BLaER1 treated with 17β-estradiol and CSF1 and Interleukin-3, amounts not matched to agents 10 nM and 100 nM (cell line): ENCODE measurements around the gene TMEM163.
"Not testable (repeated sequence)": the region's sequence is repeated elsewhere in the genome, so short reads cannot be mapped to it uniquely, and the experiment has no call there.

Experiments
- H3K27ac ChIP-seq, 11 experiments: shearing (Covaris generic); formaldehyde crosslinking; 2 replicates each; pipeline ENCODE4 v1.8.1; 2022
- H3K27me3 ChIP-seq, 11 experiments: shearing (Covaris generic); formaldehyde crosslinking; 2 replicates each; pipeline ENCODE4 v1.8.1; 2022
- H3K36me3 ChIP-seq, 11 experiments: shearing (Covaris generic); formaldehyde crosslinking; 2 replicates each; pipeline ENCODE4 v1.8.1; 2022
- H3K4me1 ChIP-seq, 10 experiments: shearing (Covaris generic); formaldehyde crosslinking; 2 replicates each; pipeline ENCODE4 v1.8.1; 2022
- H3K4me2 ChIP-seq, 11 experiments: shearing (Covaris generic); formaldehyde crosslinking; 2 replicates each; pipeline ENCODE4 v1.8.1; 2022
- H3K4me3 ChIP-seq, 10 experiments: shearing (Covaris generic); formaldehyde crosslinking; 2 replicates each; pipeline ENCODE4 v1.8.1; 2022
- H3K9ac ChIP-seq, 11 experiments: shearing (Covaris generic); formaldehyde crosslinking; 2 replicates each; pipeline ENCODE4 v1.8.1; 2022
- H3K9me3 ChIP-seq, 11 experiments: shearing (Covaris generic); formaldehyde crosslinking; replicated peaks in 1 of 11; 2 replicates each; pipeline ENCODE4 v1.8.1; 2022
- H4K20me1 ChIP-seq, 11 experiments: shearing (Covaris generic); formaldehyde crosslinking; 2 replicates each; pipeline ENCODE4 v1.8.1; 2022
- Cebpa-rat ChIP-seq, 11 experiments: shearing (Covaris generic); IDR thresholded peaks; 2 replicates each; pipeline ENCODE4 v1.8.1; 2022

Gene TMEM163

GRCh38 chr2:134657650-134658250 is 61.0 kb downstream of the TMEM163 start:
- no peaks in the 10 kb centered on the region for H3K4me1 ChIP-seq
- no peaks in the 10 kb centered on the region for H4K20me1 ChIP-seq
- no peak for TF ChIP-seq Cebpa-rat (IDR thresholded peaks at IDR 0.05)
- H3K36me3 ChIP-seq: no peaks in the 10 kb centered on the region
- peaks cover 0 to 4% (median 0%) of the 10 kb centered on the region in 11 experiments; a peak in 1 of 22 replicates for H3K9me3 ChIP-seq
- no peak overlapping the region for H3K9ac ChIP-seq
- H3K27me3 ChIP-seq: no peaks in the 10 kb centered on the region
- H3K4me3 ChIP-seq: no peak overlapping the region
- no peak overlapping the region for H3K4me2 ChIP-seq
- H3K27ac ChIP-seq: no peak overlapping the region

- H3K36me3 ChIP-seq, H3K4me2 ChIP-seq, H3K27ac ChIP-seq, H3K9me3 ChIP-seq, H3K9ac ChIP-seq, H3K4me1 ChIP-seq, H3K27me3 ChIP-seq, H3K4me3 ChIP-seq, H4K20me1 ChIP-seq: not testable (repeated sequence)
These were observed 62.4 kb downstream of the TMEM163 start for GRCh38 chr2:134656391-134656790.

GRCh38 chr2:134648586-134648985 is 70.2 kb downstream of the TMEM163 start:
- Histone ChIP-seq H3K9me3 (no peaks in the 10 kb centered on the region), H4K20me1 (no peaks in the 10 kb centered on the region), H3K27me3 (no peaks in the 10 kb centered on the region), H3K4me3 (no peak overlapping the region), H3K4me2 (no peak overlapping the region), H3K9ac (no peak overlapping the region), H3K4me1 (no peaks in the 10 kb centered on the region), H3K36me3 (no peaks in the 10 kb centered on the region), H3K27ac (no peak overlapping the region)
- TF ChIP-seq Cebpa-rat (IDR thresholded peaks at IDR 0.05): no peak

GRCh38 chr2:134647607-134648256 is 71.1 kb downstream of the TMEM163 start:
- TF ChIP-seq Cebpa-rat (IDR thresholded peaks at IDR 0.05): no peak
- H3K9me3 ChIP-seq: no peaks in the 10 kb centered on the region
- H3K9ac ChIP-seq: no peak overlapping the region
- no peaks in the 10 kb centered on the region for H3K27me3 ChIP-seq
- H3K36me3 ChIP-seq: no peaks in the 10 kb centered on the region
- H3K27ac ChIP-seq: no peak overlapping the region
- H4K20me1 ChIP-seq: no peaks in the 10 kb centered on the region
- H3K4me1 ChIP-seq: no peaks in the 10 kb centered on the region
- H3K4me3 ChIP-seq: no peak overlapping the region
- H3K4me2 ChIP-seq: no peak overlapping the region

- H3K9ac ChIP-seq: no peak overlapping the region
- no peaks in the 10 kb centered on the region for H4K20me1 ChIP-seq
- TF ChIP-seq Cebpa-rat (IDR thresholded peaks at IDR 0.05): no peak
- H3K4me1 ChIP-seq: no peaks in the 10 kb centered on the region
- H3K27me3 ChIP-seq: no peaks in the 10 kb centered on the region
- H3K9me3 ChIP-seq: no peaks in the 10 kb centered on the region
- no peak overlapping the region for H3K4me3 ChIP-seq
- H3K36me3 ChIP-seq: no peaks in the 10 kb centered on the region
- H3K27ac ChIP-seq: no peak overlapping the region
- no peak overlapping the region for H3K4me2 ChIP-seq
These were observed 75.9 kb downstream of the TMEM163 start for GRCh38 chr2:134642938-134643337.

- no peak for TF ChIP-seq Cebpa-rat (IDR thresholded peaks at IDR 0.05)
- Histone ChIP-seq H3K9me3 (no peaks in the 10 kb centered on the region), H3K27me3 (no peaks in the 10 kb centered on the region)
These were observed 78.3 kb downstream of the TMEM163 start for GRCh38 chr2:134640494-134640893.

GRCh38 chr2:134639265-134639664 is 79.5 kb downstream of the TMEM163 start:
- H3K4me3 ChIP-seq: no peak overlapping the region
- H3K27me3 ChIP-seq: no peaks in the 10 kb centered on the region
- no peaks in the 10 kb centered on the region for H3K4me1 ChIP-seq
- H3K36me3 ChIP-seq: no peaks in the 10 kb centered on the region
- no peak overlapping the region for H3K9ac ChIP-seq
- no peaks in the 10 kb centered on the region for H3K9me3 ChIP-seq
- H4K20me1 ChIP-seq: no peaks in the 10 kb centered on the region
- H3K4me2 ChIP-seq: no peak overlapping the region
- no peak for TF ChIP-seq Cebpa-rat (IDR thresholded peaks at IDR 0.05)
- no peak overlapping the region for H3K27ac ChIP-seq

More at GRCh38 chr2:134640494-134640893, 78.3 kb downstream of the TMEM163 start:
- H3K4me1 ChIP-seq: no peaks in the 10 kb centered on the region
- H3K36me3 ChIP-seq: no peaks in the 10 kb centered on the region
- no peak overlapping the region for H3K4me2 ChIP-seq
- no peak overlapping the region for H3K4me3 ChIP-seq
- no peaks in the 10 kb centered on the region for H4K20me1 ChIP-seq
- H3K27ac ChIP-seq: no peak overlapping the region
- no peak overlapping the region for H3K9ac ChIP-seq

GRCh38 chr2:134636714-134637113 is 82.1 kb downstream of the TMEM163 start:
- Histone ChIP-seq H3K36me3 (no peaks in the 10 kb centered on the region), H3K4me1 (no peaks in the 10 kb centered on the region), H3K9me3 (no peaks in the 10 kb centered on the region), H3K27me3 (no peaks in the 10 kb centered on the region), H3K9ac (no peak overlapping the region), H3K27ac (no peak overlapping the region), H4K20me1 (no peaks in the 10 kb centered on the region), H3K4me2 (no peak overlapping the region), H3K4me3 (no peak overlapping the region)
- no peak for TF ChIP-seq Cebpa-rat (IDR thresholded peaks at IDR 0.05)

GRCh38 chr2:134634054-134634753 is 84.6 kb downstream of the TMEM163 start:
- H3K27me3 ChIP-seq: no peaks in the 10 kb centered on the region
- H4K20me1 ChIP-seq: no peaks in the 10 kb centered on the region
- no peak overlapping the region for H3K4me3 ChIP-seq
- H3K9me3 ChIP-seq: no peaks in the 10 kb centered on the region
- H3K36me3 ChIP-seq: no peaks in the 10 kb centered on the region
- no peaks in the 10 kb centered on the region for H3K4me1 ChIP-seq
- no peak overlapping the region for H3K4me2 ChIP-seq
- no peak overlapping the region for H3K27ac ChIP-seq
- H3K9ac ChIP-seq: no peak overlapping the region
- TF ChIP-seq Cebpa-rat (IDR thresholded peaks at IDR 0.05): no peak
